ENCODE results near the gene GPRIN1.

The GPRIN1 gene

GRCh38 chr5:176636426-176636825 lies 26.5 kb upstream of the GPRIN1 start:
- no peak overlapping the region for H3K27ac ChIP-seq (ENCODE audit: insufficient read depth in 1 of 2, low read depth in 1 of 2, low read length in 2 of 2, poor library complexity in 1 of 2, severe bottlenecking in 2 of 2)
- no peak for DNase-seq
- H3K4me3 ChIP-seq (ENCODE audit: control insufficient read depth in 1 of 7, extremely low read depth in 1 of 7, insufficient read depth in 4 of 7, low read depth in 2 of 7, low read length in 6 of 7), result no peak overlapping the region
- no peaks in the 10 kb centered on the region for H3K4me1 ChIP-seq (ENCODE audit: control extremely low read depth in 1 of 4, control insufficient read depth in 4 of 4, insufficient read depth in 4 of 4, low read length in 3 of 4)
- ChIA-PET POLR2A (no interaction called here), CTCF (interaction anchor here (1.3 kb wide), 1 partner anchor 15 kb away, joined by 4 read pairs; no protein-coding TSS in a partner anchor)
- peaks cover 2 to 44% (median 22%) of the 10 kb centered on the region in 5 experiments for H3K27me3 ChIP-seq (replicated peaks in 2 of 5; ENCODE audit: control insufficient read depth in 4 of 5, insufficient read depth in 5 of 5, low read length in 4 of 5)
- peaks cover 0 to 4% (median 0%) of the 10 kb centered on the region in 5 experiments for H3K9me3 ChIP-seq (ENCODE audit: control extremely low read depth in 1 of 5, control insufficient read depth in 4 of 5, insufficient read depth in 2 of 5, low read depth in 1 of 5, low read length in 4 of 5)
- no peaks in the 10 kb centered on the region for H3K36me3 ChIP-seq (ENCODE audit: control insufficient read depth in 4 of 4, insufficient read depth in 4 of 4, low read length in 3 of 4)
- WGBS (ENCODE audit: insufficient coverage), result 81% methylated on average over 9 of the region's 9 CpGs

GRCh38 chr5:176633598-176633997 lies 23.6 kb upstream of the GPRIN1 start:
- peaks cover 11 to 72% (median 32%) of the 10 kb centered on the region in 5 experiments for H3K27me3 ChIP-seq (replicated peaks in 2 of 5; ENCODE audit: control insufficient read depth in 4 of 5, insufficient read depth in 5 of 5, low read length in 4 of 5)
- no peak for DNase-seq
- peaks cover 0 to 4% (median 0%) of the 10 kb centered on the region in 5 experiments for H3K9me3 ChIP-seq (ENCODE audit: control extremely low read depth in 1 of 5, control insufficient read depth in 4 of 5, insufficient read depth in 2 of 5, low read depth in 1 of 5, low read length in 4 of 5)
- peaks cover 2 to 15% (median 11%) of the 10 kb centered on the region in 4 experiments for H3K4me1 ChIP-seq (ENCODE audit: control extremely low read depth in 1 of 4, control insufficient read depth in 4 of 4, insufficient read depth in 4 of 4, low read length in 3 of 4)
- no peak overlapping the region for H3K4me3 ChIP-seq (ENCODE audit: control insufficient read depth in 1 of 7, extremely low read depth in 1 of 7, insufficient read depth in 4 of 7, low read depth in 2 of 7, low read length in 6 of 7)
- no peaks in the 10 kb centered on the region for H3K36me3 ChIP-seq (ENCODE audit: control insufficient read depth in 4 of 4, insufficient read depth in 4 of 4, low read length in 3 of 4)
- WGBS (ENCODE audit: insufficient coverage), result 19% methylated on average over 6 of the region's 6 CpGs
- CTCF ChIA-PET, result interaction anchor here (1.2 kb wide), 2 partner anchors 12 to 17 kb away, joined by 3 read pairs; no protein-coding TSS in a partner anchor
- POLR2A ChIA-PET, result no interaction called here
- H3K27ac ChIP-seq (ENCODE audit: insufficient read depth in 1 of 2, low read depth in 1 of 2, low read length in 2 of 2, poor library complexity in 1 of 2, severe bottlenecking in 2 of 2), result no peak overlapping the region

DNA sequence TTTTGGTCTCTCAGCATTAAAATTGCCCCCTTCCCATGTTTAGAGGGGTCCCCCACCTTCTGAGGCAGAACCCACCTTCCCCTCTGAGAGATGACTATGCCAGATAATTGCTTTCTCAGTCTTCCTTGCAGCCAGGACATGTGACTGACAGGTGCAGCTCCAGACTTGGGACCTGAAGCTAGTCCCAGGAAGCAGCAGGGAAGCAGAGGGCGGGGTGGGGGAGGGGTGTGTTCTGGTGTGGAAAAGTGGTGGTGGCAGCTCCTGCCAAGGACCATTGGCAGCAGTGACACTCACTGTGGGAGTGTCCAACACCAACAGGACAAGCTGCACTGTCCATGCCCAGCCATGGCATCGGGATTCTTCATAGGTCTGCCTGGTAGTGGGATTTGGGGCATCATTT lies 22.8 kb upstream of the GPRIN1 start:
- CTCF ChIA-PET, result interaction anchor here (0.8 to 1.0 kb wide), 2 partner anchors 14 to 314 kb away, joined by 3 read pairs; no protein-coding TSS in a partner anchor

GRCh38 chr5:176631383-176632200 lies 21.6 kb upstream of the GPRIN1 start:
- CTCF ChIA-PET, result interaction anchor here (1.0 to 2.2 kb wide), 5 partner anchors 8 to 18 kb away, joined by 3 to 14 read pairs (median 4); no protein-coding TSS in a partner anchor
- POLR2A ChIA-PET, result no interaction called here

More for the DNA sequence above, 22.8 kb upstream of the GPRIN1 start:
- DNase-seq, result no peak
- no peak overlapping the region for H3K27ac ChIP-seq (ENCODE audit: insufficient read depth in 1 of 2, low read depth in 1 of 2, low read length in 2 of 2, poor library complexity in 1 of 2, severe bottlenecking in 2 of 2)
- 100% methylated on average over 2 of the region's 2 CpGs for WGBS (ENCODE audit: insufficient coverage)
- no peak overlapping the region for H3K4me3 ChIP-seq (ENCODE audit: control insufficient read depth in 1 of 7, extremely low read depth in 1 of 7, insufficient read depth in 4 of 7, low read depth in 2 of 7, low read length in 6 of 7)
- peaks cover 11 to 81% (median 34%) of the 10 kb centered on the region in 5 experiments for H3K27me3 ChIP-seq (replicated peaks in 2 of 5; ENCODE audit: control insufficient read depth in 4 of 5, insufficient read depth in 5 of 5, low read length in 4 of 5)
- POLR2A ChIA-PET, result no interaction called here
- H3K4me1 ChIP-seq (ENCODE audit: control extremely low read depth in 1 of 4, control insufficient read depth in 4 of 4, insufficient read depth in 4 of 4, low read length in 3 of 4), result peaks cover 2 to 15% (median 11%) of the 10 kb centered on the region in 4 experiments
- H3K36me3 ChIP-seq (ENCODE audit: control insufficient read depth in 4 of 4, insufficient read depth in 4 of 4, low read length in 3 of 4), result no peaks in the 10 kb centered on the region
- H3K9me3 ChIP-seq (ENCODE audit: control extremely low read depth in 1 of 5, control insufficient read depth in 4 of 5, insufficient read depth in 2 of 5, low read depth in 1 of 5, low read length in 4 of 5), result peaks cover 0 to 4% (median 0%) of the 10 kb centered on the region in 5 experiments

GRCh38 chr5:176630681-176631222 lies 20.8 kb upstream of the GPRIN1 start:
- no peak overlapping the region for H3K27ac ChIP-seq (ENCODE audit: insufficient read depth in 1 of 2, low read depth in 1 of 2, low read length in 2 of 2, poor library complexity in 1 of 2, severe bottlenecking in 2 of 2)
- H3K4me1 ChIP-seq (ENCODE audit: control extremely low read depth in 1 of 4, control insufficient read depth in 4 of 4, insufficient read depth in 4 of 4, low read length in 3 of 4), result peaks cover 2 to 15% (median 11%) of the 10 kb centered on the region in 4 experiments
- H3K36me3 ChIP-seq (ENCODE audit: control insufficient read depth in 4 of 4, insufficient read depth in 4 of 4, low read length in 3 of 4), result no peaks in the 10 kb centered on the region
- no peak for DNase-seq
- CTCF ChIA-PET, result interaction anchor here (0.8 to 2.2 kb wide), 8 partner anchors 9 to 36 kb away, joined by 3 to 14 read pairs (median 4); no protein-coding TSS in a partner anchor
- peak overlapping the region in 4 of 7 experiments; percentile 22 to 60 (median 46) for H3K4me3 ChIP-seq (ENCODE audit: control insufficient read depth in 1 of 7, extremely low read depth in 1 of 7, insufficient read depth in 4 of 7, low read depth in 2 of 7, low read length in 6 of 7)
- 5% methylated on average over 19 of the region's 20 CpGs for WGBS (ENCODE audit: insufficient coverage)
- peaks cover 11 to 94% (median 34%) of the 10 kb centered on the region in 5 experiments for H3K27me3 ChIP-seq (replicated peaks in 2 of 5; ENCODE audit: control insufficient read depth in 4 of 5, insufficient read depth in 5 of 5, low read length in 4 of 5)
- peaks cover 0 to 4% (median 0%) of the 10 kb centered on the region in 5 experiments for H3K9me3 ChIP-seq (ENCODE audit: control extremely low read depth in 1 of 5, control insufficient read depth in 4 of 5, insufficient read depth in 2 of 5, low read depth in 1 of 5, low read length in 4 of 5)
- POLR2A ChIA-PET, result no interaction called here

More at GRCh38 chr5:176631383-176632200, 21.6 kb upstream of the GPRIN1 start:
- peaks cover 0 to 4% (median 0%) of the 10 kb centered on the region in 5 experiments for H3K9me3 ChIP-seq (ENCODE audit: control extremely low read depth in 1 of 5, control insufficient read depth in 4 of 5, insufficient read depth in 2 of 5, low read depth in 1 of 5, low read length in 4 of 5)
- H3K36me3 ChIP-seq (ENCODE audit: control insufficient read depth in 4 of 4, insufficient read depth in 4 of 4, low read length in 3 of 4), result no peaks in the 10 kb centered on the region
- no peak overlapping the region for H3K4me3 ChIP-seq (ENCODE audit: control insufficient read depth in 1 of 7, extremely low read depth in 1 of 7, insufficient read depth in 4 of 7, low read depth in 2 of 7, low read length in 6 of 7)
- no peak for DNase-seq
- peaks cover 11 to 89% (median 34%) of the 10 kb centered on the region in 5 experiments for H3K27me3 ChIP-seq (replicated peaks in 2 of 5; ENCODE audit: control insufficient read depth in 4 of 5, insufficient read depth in 5 of 5, low read length in 4 of 5)
- no peak overlapping the region for H3K27ac ChIP-seq (ENCODE audit: insufficient read depth in 1 of 2, low read depth in 1 of 2, low read length in 2 of 2, poor library complexity in 1 of 2, severe bottlenecking in 2 of 2)
- 85% methylated on average over 6 of the region's 7 CpGs for WGBS (ENCODE audit: insufficient coverage)
- H3K4me1 ChIP-seq (ENCODE audit: control extremely low read depth in 1 of 4, control insufficient read depth in 4 of 4, insufficient read depth in 4 of 4, low read length in 3 of 4), result peaks cover 2 to 15% (median 11%) of the 10 kb centered on the region in 4 experiments

- CTCF ChIA-PET, result interaction anchor here (0.8 to 2.2 kb wide), 9 partner anchors 8 to 57 kb away, joined by 3 to 14 read pairs (median 3); no protein-coding TSS in a partner anchor
- WGBS (ENCODE audit: insufficient coverage), result under 1% methylated on average over 80 of the region's 94 CpGs
- Histone ChIP-seq H3K27ac (ENCODE audit: insufficient read depth in 1 of 2, low read depth in 1 of 2, low read length in 2 of 2, poor library complexity in 1 of 2, severe bottlenecking in 2 of 2) (no peak within 1 kb of the TSS), H3K9me3 (ENCODE audit: control extremely low read depth in 1 of 5, control insufficient read depth in 4 of 5, insufficient read depth in 2 of 5, low read depth in 1 of 5, low read length in 4 of 5) (no peaks in the 10 kb centered on the region), H3K4me3 (ENCODE audit: control insufficient read depth in 1 of 7, extremely low read depth in 1 of 7, insufficient read depth in 4 of 7, low read depth in 2 of 7, low read length in 6 of 7) (peak within 1 kb of the TSS in 4 of 7 experiments; percentile 22 to 60 (median 46)), H3K36me3 (ENCODE audit: control insufficient read depth in 4 of 4, insufficient read depth in 4 of 4, low read length in 3 of 4) (no peaks in the 10 kb centered on the region), H3K27me3 (replicated peaks in 2 of 5; ENCODE audit: control insufficient read depth in 4 of 5, insufficient read depth in 5 of 5, low read length in 4 of 5) (peaks cover 11 to 96% (median 32%) of the 10 kb centered on the region in 5 experiments), H3K4me1 (ENCODE audit: control extremely low read depth in 1 of 4, control insufficient read depth in 4 of 4, insufficient read depth in 4 of 4, low read length in 3 of 4) (peaks cover 2 to 15% (median 11%) of the 10 kb centered on the region in 4 experiments)
- DNase-seq, result peak; percentile 33 to 67 (median 60)
- POLR2A ChIA-PET, result no interaction called here
Observed at GRCh38 chr5:176629853-176630680, 20.1 kb upstream of the GPRIN1 start, which contains the start of the genes EIF4E1B and SNCB. TSS of gene EIF4E1B (plus strand) at chr5:176630675. CDS start at chr5:176642788, 12,113 bp downstream. TSS of gene SNCB (minus strand) at chr5:176630534. CDS start at chr5:176629654, 880 bp downstream.
